ENCODE data around the gene CBX5.

DNA sequence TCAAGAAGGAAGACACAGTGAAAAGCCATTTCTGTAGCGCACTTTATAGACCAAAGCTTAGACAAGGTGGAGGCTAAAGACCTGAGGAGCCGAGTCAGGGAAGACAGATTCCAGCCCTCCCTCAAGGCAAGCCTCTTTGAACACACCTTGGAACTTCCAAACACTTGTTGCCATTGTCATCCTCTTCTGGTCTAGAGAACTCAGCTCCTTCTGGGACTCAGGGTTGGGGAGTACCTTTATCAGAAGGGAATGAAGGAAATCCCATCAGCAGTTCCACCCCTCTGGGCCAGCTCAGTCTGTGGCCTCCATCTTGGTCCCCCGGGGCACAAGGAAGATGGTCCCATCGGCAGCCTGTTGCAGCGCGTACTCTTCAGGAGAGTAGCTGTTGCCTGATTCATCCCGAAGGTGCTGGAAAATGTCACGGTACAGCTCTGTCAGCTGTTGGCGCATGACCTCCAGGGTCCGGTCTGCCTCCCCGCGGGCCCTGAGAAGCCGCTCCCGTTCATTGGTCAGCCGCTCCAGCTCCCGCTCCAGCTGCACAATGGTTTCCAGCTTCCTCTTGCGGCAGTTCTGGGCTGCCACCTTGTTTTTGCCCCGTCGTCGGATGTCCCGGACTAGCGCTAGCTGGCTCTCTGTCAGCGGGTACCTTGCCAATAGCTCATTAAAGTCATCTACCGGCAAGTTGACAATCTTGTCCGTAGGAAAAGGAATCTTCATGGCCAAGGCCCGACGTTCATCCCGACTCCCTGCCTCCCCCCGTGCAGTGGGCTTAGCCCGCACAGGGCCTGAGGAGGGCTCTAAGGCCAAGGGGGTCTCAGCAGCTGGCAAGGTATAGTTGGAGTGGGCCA lies 12.4 kb upstream of the CBX5 start:
- no peak for TF ChIP-seq POLR2A (IDR thresholded peaks at IDR 0.05)
- TF ChIP-seq, protein P1, sequence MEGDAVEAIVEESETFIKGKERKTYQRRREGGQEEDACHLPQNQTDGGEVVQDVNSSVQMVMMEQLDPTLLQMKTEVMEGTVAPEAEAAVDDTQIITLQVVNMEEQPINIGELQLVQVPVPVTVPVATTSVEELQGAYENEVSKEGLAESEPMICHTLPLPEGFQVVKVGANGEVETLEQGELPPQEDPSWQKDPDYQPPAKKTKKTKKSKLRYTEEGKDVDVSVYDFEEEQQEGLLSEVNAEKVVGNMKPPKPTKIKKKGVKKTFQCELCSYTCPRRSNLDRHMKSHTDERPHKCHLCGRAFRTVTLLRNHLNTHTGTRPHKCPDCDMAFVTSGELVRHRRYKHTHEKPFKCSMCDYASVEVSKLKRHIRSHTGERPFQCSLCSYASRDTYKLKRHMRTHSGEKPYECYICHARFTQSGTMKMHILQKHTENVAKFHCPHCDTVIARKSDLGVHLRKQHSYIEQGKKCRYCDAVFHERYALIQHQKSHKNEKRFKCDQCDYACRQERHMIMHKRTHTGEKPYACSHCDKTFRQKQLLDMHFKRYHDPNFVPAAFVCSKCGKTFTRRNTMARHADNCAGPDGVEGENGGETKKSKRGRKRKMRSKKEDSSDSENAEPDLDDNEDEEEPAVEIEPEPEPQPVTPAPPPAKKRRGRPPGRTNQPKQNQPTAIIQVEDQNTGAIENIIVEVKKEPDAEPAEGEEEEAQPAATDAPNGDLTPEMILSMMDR (IDR thresholded peaks at IDR 0.05), result no peak

All from prostate gland (tissue), 2 donors.